ENCODE measurements around the gene HOXB8. TPM values are rescaled to one million over a fixed set of nuclear protein-coding genes. Genes with fewer than 3 reads are reported as not detected.

The HOXB8 gene
- total RNA-seq, 1 donor from 2014 or later, result not detected

DNA sequence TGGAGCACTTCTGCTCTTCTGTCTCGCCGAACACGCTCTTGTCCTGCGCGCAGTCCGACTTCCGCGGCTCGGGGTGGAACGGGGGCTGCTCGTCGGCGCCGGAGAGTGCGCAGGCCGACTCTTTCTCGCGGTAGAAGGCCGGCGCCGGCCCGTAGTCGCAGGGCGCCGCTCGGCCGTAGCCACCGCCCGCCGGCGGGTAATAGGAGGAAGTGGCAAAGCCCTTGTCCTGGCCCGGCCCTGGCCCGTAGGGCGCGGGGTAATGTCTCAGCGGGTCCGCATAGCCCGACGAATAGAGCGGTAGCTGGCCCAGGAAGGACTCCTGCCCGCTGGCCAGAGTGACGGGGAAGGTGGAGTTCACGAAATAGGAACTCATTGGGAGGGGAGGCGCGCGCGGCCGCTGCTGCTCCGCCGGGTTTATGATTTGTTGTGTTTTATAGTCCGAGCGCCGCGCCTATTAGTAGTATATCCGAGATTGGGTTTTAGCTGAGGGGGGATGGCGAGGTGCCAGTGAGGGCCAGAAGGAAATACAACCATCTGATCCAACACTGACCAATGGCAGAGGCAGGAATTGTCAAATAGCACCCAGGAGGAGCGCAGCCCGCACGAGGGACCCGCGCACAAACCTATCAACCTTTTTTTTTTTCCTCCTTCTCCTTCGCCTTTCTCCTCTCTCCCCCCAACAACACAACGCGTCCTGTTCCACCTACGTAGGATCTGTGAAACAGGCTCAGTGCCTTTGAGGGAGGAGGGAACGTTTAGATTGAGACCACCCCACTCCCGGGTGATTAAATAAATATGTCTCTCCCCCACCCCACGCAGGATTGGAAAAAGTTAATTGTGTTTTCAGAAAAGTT lies 17.1 kb downstream of the HOXB8 start:
- intact Hi-C loops (cut with micrococcal nuclease), result loop anchor here (2.0 to 10.0 kb wide), 3 partner anchors 15 to 443 kb away; no protein-coding TSS in a partner anchor

DNA sequence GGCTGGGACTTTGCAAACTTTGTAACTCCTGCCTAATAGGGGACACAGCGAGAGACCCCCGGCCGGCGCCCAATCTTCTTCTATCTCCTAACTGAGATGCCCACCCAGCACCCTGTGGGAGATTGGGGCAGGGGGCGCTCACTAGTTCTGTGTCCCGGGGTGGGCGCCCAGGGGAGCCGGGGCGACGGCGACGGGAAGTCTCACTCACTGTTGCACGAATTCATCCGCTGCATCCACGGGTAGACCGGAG lies 17.6 kb downstream of the HOXB8 start:
- intact Hi-C loops (cut with micrococcal nuclease), result loop anchor here (2.0 to 10.0 kb wide), 3 partner anchors 15 to 443 kb away; no protein-coding TSS in a partner anchor

DNA sequence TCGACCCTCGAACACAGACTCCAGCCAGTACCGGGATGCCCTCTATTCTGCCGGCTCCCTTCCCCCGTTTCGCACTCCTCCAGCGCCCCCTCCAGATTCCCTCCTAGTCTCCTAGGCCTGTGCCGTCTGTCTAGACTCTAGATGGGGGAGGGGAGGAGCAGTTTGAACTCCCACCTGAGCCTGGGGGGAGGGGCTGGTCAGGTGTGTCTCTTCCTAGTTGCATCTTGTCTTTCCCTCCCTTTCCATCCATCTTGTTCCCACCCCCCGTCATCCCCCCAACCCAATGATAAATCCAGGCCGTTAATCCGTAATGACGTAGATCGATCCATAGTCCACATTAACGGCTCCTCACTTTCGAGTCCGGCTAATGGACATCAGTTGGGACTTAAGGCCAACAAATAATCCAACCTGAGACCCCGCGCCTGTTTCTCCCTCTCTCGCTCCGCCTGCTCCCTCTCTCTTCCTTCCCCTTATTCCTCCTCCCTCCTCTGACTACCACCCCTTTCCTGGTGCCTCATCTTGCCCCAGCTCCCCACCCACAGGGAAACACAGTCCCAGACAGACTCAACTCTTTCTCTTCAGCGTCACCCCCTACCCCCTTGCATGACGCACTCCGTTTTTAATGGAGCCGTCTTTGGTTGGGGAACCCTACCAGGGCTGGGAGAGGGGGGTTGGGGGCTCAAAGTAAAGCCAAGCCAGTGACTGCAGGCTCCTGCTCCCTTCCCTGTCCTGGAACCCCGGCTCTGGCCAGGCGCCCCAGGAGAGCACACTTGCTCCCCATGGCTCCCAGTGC lies 18.2 kb downstream of the HOXB8 start:
- intact Hi-C loops (cut with micrococcal nuclease), result loop anchor here (2.0 to 10.0 kb wide), 3 partner anchors 16 to 442 kb away; no protein-coding TSS in a partner anchor

DNA sequence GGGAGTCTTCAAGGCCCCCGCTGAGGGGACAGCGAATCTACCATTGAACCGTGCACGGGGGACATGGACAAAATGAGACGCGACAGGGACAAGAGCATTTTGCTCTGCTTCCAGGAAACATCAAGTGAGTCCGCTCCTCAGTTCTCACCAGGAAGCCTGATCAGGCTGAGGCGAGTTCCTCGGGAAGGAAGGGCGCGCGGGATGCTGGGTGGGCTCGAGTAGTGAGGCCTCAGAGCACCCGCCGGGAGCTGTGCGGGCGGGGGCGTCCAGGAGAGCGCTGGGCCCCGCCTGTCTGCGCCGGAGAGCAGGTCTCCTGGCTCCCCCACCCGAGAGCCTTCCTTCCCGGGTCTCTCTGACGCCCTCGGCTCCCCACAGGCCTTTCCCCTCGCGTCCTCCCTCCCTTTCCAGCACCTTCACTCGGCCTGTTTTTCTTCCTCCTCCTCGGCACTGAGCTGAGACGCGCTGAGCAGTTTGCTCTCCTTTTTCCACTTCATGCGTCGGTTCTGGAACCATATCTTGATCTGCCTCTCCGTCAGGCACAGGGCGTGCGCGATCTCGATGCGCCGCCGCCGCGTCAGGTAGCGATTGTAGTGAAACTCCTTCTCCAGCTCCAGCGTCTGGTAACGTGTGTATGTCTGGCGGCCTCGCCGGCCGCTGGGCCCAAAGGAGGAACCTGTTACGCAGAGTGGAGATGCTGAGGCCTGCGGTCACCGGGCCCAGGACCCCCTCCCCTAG lies 18.9 kb downstream of the HOXB8 start:
- intact Hi-C loops (cut with micrococcal nuclease), result loop anchor here (2.0 to 10.0 kb wide), 3 partner anchors 17 to 441 kb away; no protein-coding TSS in a partner anchor

DNA sequence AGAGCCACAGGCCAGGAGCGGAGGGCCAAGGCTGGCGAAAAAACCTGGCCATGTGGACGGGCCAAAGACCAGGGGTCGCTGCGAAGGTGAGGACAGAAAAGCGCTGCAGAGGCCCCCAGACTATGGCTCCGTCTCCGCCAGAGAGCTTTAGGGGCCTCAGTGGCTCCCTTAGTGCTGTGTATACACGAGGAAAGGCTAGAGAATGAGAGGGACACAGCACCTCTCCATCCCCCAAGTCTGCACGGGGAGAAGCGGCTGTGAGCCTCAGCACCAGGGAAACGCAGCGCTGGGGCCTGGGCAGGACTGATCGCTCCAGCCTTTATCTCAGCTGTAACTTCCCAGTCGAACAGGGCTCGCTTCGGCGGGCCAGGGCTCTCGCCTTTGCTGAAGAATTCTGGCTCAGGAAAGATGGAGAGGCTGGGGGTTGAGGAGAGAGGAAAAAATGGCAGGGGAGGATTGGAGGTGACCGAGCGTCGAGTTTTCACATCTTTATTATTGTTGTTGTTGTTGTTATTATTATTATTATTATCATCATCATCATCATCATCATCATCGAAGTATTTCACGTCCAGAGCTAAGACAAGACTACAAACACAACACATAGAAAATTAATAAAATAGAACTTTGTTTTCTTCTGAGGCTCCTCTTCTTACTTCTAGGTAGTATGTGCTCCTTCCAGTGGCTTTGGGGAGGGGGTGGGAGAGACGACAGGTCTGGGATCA lies 19.7 kb downstream of the HOXB8 start:
- intact Hi-C loops (cut with micrococcal nuclease), result loop anchor here (10.0 kb wide), 2 partner anchors 291 to 441 kb away; no protein-coding TSS in a partner anchor

DNA sequence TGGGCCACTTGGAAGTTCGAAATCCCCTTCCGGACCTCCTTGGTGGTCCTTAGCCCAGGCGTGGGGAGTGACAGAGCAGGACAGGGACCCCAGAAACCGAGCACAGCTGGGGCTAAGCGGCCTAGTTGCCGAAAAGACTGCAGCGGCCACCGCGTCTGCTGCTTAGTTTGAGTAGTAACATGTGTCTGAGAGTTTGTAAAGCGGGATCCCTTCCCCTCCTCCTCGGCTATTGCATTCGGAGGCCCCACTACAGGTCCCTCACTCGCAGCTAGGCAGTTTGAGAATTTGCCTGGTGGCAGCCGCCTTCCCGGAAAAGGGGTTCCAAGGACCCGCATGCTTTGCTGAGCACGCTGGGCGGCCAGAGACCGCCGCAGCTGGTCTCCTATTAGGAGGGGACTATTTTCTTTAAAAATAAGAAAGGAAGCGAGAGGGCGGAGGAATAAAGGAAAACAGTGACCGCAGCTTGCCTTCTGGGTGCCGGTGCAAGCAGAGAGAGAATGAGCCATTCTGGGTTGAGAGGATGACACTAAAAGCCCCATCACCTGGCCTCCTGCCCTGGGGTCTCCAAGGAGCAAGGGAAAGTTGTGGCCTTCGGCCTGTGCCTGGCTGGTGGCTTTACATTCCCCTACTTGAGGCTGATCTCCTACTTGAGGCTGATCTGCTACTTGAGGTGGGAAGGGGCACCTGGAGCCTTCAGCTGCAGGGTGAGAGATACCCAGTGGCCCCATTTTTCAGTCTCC lies 20.4 kb downstream of the HOXB8 start:
- intact Hi-C loops (cut with micrococcal nuclease), result loop anchor here (1.0 to 10.0 kb wide), 4 partner anchors 258 to 440 kb away; no protein-coding TSS in a partner anchor

DNA sequence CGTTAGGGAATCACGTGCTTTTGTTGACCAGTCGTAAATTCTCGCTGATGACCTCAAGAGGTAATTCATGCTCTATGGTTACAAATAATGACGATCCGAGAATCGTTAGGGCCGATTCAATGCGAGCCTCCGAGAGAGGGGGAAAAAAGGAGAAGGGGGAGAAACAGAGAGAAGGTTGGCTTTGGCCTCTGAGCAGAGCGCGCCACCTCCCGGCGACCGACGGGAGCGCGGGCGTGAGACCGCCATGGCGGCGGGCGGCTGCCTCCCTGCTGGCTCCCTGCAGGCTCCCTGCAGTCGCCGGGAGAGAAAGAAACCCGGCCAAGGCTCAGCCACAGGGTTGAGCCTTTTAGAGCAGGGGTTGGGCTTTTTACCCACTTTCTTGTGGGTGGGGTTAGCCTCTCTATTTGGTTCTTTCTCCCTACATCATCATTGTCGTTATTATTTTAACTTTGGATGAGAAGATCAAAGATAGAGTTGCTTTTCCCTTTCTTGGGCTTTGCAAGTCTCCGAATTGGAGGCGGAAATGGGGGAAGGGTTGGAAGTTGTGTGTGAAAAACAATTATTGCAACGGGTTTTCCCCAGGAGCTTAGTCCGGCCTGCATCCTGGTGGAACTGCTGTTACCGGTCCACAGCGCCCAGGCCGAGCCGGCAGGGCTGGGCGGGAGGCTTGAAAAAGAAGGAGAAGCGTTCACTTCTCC lies 21.1 kb downstream of the HOXB8 start:
- intact Hi-C loops (cut with micrococcal nuclease), result loop anchor here (1.0 to 10.0 kb wide), 4 partner anchors 258 to 439 kb away; no protein-coding TSS in a partner anchor

DNA sequence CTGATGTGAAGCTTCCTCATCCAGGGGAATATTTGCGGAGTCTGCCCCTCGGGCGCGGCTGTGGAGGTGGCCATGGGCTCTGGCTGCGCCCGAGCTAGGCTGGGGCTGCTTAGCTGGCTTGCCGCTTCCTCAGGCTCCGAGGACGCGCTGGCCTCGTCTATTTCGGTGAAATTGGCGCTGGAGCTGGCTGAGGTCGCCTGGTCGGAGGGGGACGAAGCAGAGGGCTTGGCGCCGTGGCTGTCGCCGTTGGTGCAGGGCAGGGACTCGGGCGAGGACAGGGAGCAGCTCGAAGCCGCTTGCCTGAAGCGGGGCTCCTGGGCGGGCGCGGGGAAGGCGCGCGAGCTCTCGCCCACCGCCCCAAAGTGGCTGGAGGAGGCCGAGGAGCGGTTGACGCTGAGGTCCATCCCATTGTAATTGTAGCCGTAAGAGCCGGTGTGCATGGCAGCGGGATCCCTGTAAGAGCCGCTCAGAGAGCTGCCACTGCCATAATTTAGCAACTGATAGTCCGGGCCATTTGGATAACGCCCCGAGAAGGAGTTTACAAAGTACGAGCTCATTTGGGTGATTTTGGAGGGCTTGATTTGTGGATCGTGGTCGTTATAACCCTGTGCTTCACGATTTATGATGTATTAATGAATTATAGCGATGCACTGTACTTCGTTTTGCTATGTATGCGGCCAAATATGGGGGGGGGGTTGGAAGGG lies 21.8 kb downstream of the HOXB8 start, which contains the start of gene HOXB5:
Gene HOXB5, minus strand, starts transcription at position 654 of the 704 bp plus-strand sequence. Its CDS starts 97 bp downstream, at position 557.
- intact Hi-C loops (cut with micrococcal nuclease), result loop anchor here (10.0 kb wide), 2 partner anchors 288 to 438 kb away; no protein-coding TSS in a partner anchor

DNA sequence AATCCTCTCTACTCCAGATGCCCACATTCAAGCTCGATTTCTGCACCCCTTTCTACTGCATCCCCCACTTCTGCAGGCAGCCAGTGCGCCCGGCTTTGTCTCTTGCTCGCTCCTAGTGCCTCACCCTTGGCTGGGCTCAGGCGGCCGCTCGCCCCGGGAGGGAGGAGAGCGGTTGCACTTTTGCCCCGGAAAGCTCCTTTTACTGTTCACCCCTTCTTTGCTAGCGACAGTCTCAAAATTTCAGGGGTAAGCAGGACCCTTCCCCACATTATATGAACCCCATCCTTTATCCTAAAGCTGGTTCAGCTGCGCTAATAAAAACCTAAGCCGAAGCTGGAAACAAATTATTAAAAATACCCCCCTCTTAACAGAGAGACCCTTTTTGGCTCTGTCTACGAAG lies 22.5 kb downstream of the HOXB8 start:
- intact Hi-C loops (cut with micrococcal nuclease), result loop anchor here (10.0 kb wide), 2 partner anchors 288 to 438 kb away; no protein-coding TSS in a partner anchor

DNA sequence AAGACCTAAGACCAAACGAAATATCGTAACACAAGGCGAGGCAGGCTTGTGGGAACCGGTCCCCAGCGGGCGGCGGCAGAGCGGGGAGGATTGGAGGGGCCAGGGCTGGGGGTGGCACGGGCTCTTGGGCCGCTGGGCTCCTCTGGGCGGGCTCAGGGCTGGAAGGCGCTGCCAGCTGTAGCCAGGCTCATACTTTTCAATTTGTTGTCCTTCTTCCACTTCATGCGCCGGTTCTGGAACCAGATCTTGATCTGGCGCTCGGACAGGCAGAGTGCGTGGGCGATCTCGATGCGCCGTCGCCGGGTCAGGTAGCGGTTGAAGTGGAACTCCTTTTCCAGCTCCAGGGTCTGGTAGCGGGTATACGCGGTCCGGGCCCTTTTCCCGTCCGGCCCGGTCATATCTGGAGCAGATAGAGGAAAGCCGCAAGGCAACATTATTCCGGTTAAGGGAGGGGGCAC lies 23.0 kb downstream of the HOXB8 start:
- intact Hi-C loops (cut with micrococcal nuclease), result loop anchor here (10.0 kb wide), 2 partner anchors 287 to 437 kb away; no protein-coding TSS in a partner anchor

DNA sequence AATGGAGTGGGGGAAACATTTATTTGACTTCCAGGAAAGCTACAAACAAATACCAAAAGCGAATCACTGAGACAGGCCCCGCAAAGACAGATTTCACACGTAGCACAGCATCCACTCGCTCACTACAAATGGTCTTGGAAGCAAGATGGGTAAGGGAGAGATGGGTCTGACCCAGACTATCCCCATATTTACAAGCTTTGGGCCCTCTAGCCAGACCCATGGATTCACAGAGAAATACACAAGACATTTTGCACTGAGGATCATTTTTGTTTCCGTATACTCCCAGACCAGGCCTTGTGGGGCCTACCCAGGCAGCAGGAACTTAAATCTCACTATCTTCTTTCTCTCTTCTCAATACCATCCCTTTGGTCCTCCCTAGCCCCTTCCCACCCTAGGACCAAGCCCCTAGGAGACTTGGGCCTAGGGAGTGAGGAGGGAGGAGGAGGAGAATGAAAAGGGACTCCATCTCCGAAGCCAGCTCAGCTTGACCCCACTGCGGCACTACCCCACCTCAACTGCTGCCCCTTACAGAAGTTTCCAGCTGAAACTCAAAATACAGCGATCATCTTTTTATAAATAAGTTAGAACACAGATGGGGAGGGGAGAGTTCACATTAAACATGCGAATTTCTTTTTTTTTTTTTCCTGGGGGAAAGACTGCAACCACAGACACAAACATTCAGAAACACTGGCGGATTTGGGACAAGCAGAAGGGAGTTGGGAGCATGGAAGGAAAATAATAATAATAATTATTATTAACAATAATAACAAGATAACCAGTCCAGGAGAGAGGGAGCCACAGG lies 23.6 kb downstream of the HOXB8 start:
- intact Hi-C loops (cut with micrococcal nuclease), result loop anchor here (10.0 kb wide), 2 partner anchors 287 to 437 kb away; no protein-coding TSS in a partner anchor

DNA sequence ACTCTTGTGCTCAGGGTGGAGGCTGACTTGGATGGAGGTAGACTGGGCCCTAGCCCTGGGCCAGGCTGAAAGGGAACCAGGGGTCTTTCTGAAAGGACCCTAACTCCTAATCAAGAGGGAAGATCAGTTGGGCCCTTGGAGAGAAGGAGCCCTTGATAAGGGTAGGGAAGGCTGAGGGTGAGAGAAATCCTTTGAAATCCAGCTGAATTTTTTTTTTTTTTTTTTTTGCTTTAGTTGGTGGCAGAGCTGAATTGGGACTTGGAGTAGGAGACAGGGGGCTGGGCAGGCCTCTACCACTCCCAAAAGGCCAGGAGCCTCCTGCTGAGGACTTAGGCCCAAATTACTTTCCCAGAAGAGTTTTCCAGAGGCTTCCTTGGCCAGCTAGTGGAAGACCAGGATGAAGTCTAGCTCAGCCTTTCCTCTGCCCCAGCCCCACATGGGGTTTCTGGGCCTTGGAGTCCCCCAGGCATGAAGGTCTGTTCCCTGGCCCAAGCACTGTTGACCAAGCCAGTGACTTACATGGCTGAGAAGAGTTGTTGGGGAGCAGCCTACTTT lies 24.4 kb downstream of the HOXB8 start:
- intact Hi-C loops (cut with micrococcal nuclease), result loop anchor here (10.0 kb wide), 2 partner anchors 286 to 436 kb away; no protein-coding TSS in a partner anchor

DNA sequence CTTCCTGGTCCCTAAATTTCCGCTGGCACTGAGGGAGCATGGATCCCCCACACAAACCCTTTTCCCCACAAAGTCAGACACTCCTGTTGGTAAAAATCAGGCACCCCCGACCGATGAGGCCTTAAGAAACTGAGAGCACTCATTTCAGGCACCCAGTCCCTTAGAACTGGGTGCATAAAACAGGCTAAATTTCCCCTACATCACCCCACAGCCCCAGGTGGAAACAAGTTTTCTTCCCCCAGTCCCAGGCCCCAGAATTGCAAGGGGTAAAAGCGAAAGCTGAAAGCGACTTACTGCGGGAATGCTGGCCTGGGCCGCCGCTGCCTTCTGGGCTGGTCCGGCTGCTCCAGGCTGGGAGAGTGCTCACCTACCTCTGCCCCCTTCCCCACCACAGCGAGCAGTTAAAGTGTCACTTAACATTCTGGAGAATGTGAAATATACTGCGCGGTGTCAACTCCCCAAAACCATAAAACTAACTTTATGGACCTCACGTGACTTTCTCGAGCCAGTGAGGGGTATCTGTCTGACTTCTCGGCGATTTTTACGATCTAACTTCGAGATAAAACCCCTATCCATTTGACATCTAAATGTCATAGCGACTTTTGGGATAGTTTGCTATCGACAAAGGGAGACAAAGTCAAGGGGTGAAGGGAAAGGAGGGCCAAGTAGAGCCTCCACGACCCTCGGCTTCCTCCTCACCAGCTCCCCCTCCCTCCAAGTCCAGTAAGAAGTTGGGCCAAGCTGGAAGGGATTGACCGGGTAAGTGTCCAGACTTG lies 25.1 kb downstream of the HOXB8 start, which contains the start of gene HOXB3:
Gene HOXB3, minus strand, starts transcription at position 411 of the 776 bp plus-strand sequence. CDS start 37,767 bp downstream, outside the sequence.
- intact Hi-C loops (cut with micrococcal nuclease), result loop anchor here (10.0 kb wide), 2 partner anchors 285 to 435 kb away; no protein-coding TSS in a partner anchor

DNA sequence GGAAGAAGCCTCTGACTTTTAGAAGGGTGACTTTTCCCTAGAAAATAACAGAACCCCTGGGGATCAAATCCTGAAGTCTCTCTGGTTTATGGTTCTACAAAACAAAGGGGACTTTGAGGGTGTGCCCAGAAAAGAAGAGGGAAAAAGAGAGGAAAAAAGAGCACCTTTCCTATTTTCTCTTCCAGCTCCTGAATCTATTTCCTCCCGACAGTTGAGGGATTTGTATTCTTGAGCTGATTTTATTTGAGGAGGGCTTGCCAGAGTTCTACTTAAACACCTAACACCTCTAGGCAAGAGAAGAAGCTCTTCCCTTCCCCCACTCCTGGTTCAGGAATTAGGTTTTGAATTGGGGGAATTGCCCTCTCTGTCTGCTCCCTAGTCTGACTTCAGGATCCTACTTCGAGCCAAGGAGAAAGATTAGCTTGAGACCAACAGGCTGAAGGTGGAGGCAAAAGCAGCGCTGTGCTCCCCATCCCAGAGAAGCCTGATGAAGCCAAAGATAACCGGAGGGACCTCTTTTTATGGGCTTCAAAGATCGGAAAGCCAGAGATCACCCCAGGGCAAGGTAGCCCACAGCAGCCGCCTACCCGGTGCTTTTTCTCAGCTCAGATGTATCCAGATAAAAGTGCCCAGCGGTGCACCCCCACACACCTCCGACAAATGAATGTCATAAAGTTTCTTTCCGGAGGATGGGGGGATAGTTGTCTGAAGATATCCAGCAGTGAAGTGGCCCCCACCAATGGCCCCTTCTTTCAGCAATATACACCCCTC lies 25.8 kb downstream of the HOXB8 start:
- intact Hi-C loops (cut with micrococcal nuclease), result no loop called here

DNA sequence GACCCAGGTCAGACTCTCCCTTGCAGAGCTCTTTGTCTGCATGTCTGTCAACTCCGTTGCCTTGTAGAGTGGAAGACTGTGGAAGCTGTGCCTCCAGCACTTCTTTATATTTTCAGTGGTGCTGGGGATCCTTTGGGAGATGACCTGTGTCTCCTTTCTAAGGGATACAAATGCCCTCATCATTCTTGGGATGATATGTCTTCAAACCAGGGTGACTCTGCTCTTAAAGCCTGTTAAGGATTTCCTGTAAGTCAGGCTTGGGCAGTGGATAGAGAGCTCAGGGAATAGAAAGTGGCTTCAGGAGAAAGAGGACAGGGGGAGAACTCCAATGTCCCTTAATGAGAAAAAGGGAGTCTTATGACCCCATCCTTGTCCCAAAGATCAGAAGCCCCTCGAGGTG lies 26.6 kb downstream of the HOXB8 start:
- intact Hi-C loops (cut with micrococcal nuclease), result no loop called here
